ENCODE data around the gene CDT1.
"Not testable (repeated sequence)": the region's sequence is repeated elsewhere in the genome, so short reads cannot be mapped to it uniquely, and the experiment has no call there.

CDT1 gene

DNA sequence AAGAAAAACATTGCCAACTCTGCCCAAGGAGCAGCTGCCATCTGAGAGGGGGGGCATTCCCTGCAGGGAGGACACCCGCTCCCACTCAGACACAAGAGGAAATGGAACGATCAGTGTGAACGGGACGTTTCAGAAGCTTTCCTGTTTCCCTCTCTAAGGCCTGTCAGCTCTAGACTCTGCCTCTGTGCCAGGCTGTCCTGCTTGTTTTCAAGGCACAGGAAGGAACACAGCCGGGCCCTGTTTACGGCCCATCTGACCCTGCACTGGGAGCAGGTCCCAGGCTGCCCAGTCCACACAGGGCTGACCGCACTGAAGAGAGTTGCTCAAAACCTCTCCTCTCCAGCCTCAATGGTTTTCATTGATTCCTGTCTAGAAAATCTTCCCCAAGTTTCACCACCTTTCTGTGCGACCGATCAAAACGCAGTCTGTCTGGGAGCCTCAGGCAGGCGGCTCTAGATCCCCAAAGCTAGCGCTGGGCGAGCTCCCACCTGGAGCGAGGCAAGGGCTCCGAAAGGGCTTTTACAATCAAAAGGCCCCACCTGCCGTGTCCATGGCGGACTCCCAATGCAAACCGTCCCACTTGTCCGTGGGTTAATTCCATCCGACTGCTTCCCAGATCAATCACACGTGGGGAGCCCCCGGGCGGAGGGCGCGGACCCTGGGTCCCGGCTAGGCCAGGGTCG, 20.1 kb upstream of the CDT1 start:
- 78 to 81% methylated on average over 27 of the region's 27 CpGs for WGBS, 2 experiments
- peaks cover 43% of the 10 kb centered on the region for H3K27me3 ChIP-seq (ENCODE audit: control insufficient read depth, insufficient read depth, low read length, poor library complexity, severe bottlenecking)
- no peaks in the 10 kb centered on the region for H3K36me3 ChIP-seq (ENCODE audit: control insufficient read depth, insufficient read depth, low read length)
- no peak overlapping the region for H3K27ac ChIP-seq (ENCODE audit: insufficient read depth, low read depth, low read length, poor library complexity, severe bottlenecking)
- H3K4me1 ChIP-seq (ENCODE audit: control insufficient read depth, insufficient read depth, low read length): peaks cover 6% of the 10 kb centered on the region
- no peaks in the 10 kb centered on the region for H3K9me3 ChIP-seq (ENCODE audit: control insufficient read depth, low read length)
- no peak overlapping the region for H3K4me3 ChIP-seq (ENCODE audit: insufficient read depth, low read depth, low read length)

- H3K9me3 ChIP-seq (ENCODE audit: control insufficient read depth, low read length): no peaks in the 10 kb centered on the region
- H3K4me3 ChIP-seq (ENCODE audit: insufficient read depth, low read depth, low read length): peak overlapping the region; percentile 32
- H3K27me3 ChIP-seq (ENCODE audit: control insufficient read depth, insufficient read depth, low read length, poor library complexity, severe bottlenecking): peaks cover 43% of the 10 kb centered on the region
- H3K4me1 ChIP-seq (ENCODE audit: control insufficient read depth, insufficient read depth, low read length): peaks cover 4% of the 10 kb centered on the region
- no peak overlapping the region for H3K27ac ChIP-seq (ENCODE audit: insufficient read depth, low read depth, low read length, poor library complexity, severe bottlenecking)
- H3K36me3 ChIP-seq (ENCODE audit: control insufficient read depth, insufficient read depth, low read length): no peaks in the 10 kb centered on the region
- 8% methylated on average over 74 of the region's 74 CpGs for WGBS, 2 experiments
These were observed 19.3 kb upstream of the CDT1 start for GRCh38 chr16:88784074-88784855.

GRCh38 chr16:88784856-88785105, 18.8 kb upstream of the CDT1 start:
- Histone ChIP-seq H3K4me3 (ENCODE audit: insufficient read depth, low read depth, low read length) (peak overlapping the region; percentile 32), H3K9me3 (ENCODE audit: control insufficient read depth, low read length) (no peaks in the 10 kb centered on the region), H3K4me1 (ENCODE audit: control insufficient read depth, insufficient read depth, low read length) (peaks cover 4% of the 10 kb centered on the region), H3K36me3 (ENCODE audit: control insufficient read depth, insufficient read depth, low read length) (no peaks in the 10 kb centered on the region), H3K27me3 (ENCODE audit: control insufficient read depth, insufficient read depth, low read length, poor library complexity, severe bottlenecking) (peaks cover 43% of the 10 kb centered on the region), H3K27ac (ENCODE audit: insufficient read depth, low read depth, low read length, poor library complexity, severe bottlenecking) (no peak overlapping the region)
- 1% methylated on average over 32 of the region's 32 CpGs for WGBS, 2 experiments

DNA sequence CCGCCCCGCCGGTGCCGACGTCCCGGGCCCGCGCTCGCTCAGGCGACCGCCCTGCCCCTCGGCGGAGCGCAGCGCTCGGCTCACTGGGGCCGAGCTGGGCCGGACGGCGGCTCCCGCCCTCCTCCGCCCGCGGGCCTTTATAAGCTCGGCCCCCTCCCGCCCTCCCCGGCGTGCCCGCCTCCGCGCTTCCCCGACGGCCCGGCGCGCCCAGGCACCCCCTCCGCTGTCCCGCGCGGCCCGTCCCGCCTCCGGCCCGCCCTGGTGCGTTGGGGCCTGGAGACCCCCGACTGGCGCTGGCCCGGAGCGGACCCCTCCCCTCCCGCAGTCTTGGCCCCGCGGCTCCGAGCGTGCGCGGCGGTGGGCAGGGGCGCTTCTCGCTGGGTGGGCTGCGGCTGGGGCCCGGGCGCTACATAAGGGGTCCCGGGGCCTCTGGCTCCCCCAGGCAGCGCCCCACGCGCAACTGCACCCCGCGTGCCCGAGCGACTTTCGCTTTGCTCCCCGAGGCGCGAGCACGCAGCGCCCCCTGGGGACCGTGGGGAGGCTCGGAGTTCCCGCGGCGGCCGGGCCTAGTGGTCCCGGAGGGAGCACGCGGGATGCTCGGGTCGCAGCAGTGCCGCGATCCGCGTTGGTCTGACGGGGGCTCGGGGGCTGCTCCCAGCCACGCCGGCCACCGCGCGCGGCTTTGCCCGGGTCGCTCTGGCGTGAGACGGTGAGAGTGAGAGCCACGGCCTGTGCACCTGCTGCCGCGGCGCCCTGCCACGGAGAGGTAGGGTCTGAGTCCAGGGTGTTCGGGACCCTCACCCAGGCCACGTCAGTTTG, 18.3 kb upstream of the CDT1 start, which contains the start of gene PIEZO1:
Gene PIEZO1 (minus strand): TSS at position 115 of the 819 bp plus-strand sequence. CDS start 256 bp downstream, outside the sequence.
- Histone ChIP-seq H3K36me3 (ENCODE audit: control insufficient read depth, insufficient read depth, low read length) (no peaks in the 10 kb centered on the region), H3K27me3 (ENCODE audit: control insufficient read depth, insufficient read depth, low read length, poor library complexity, severe bottlenecking) (peaks cover 43% of the 10 kb centered on the region), H3K27ac (ENCODE audit: insufficient read depth, low read depth, low read length, poor library complexity, severe bottlenecking) (no peak within 1 kb of the TSS), H3K9me3 (ENCODE audit: control insufficient read depth, low read length) (no peaks in the 10 kb centered on the region), H3K4me1 (ENCODE audit: control insufficient read depth, insufficient read depth, low read length) (peaks cover 5% of the 10 kb centered on the region), H3K4me3 (ENCODE audit: insufficient read depth, low read depth, low read length) (peak within 1 kb of the TSS; percentile 32)
- 8 to 9% methylated on average over 110 of the region's 110 CpGs for WGBS, 2 experiments

- H3K9me3 ChIP-seq (ENCODE audit: control insufficient read depth, low read length): no peaks in the 10 kb centered on the region
- H3K27ac ChIP-seq (ENCODE audit: insufficient read depth, low read depth, low read length, poor library complexity, severe bottlenecking): no peak overlapping the region
- H3K4me1 ChIP-seq (ENCODE audit: control insufficient read depth, insufficient read depth, low read length): peaks cover 22% of the 10 kb centered on the region
- no peak overlapping the region for H3K4me3 ChIP-seq (ENCODE audit: insufficient read depth, low read depth, low read length)
- peaks cover 38% of the 10 kb centered on the region for H3K27me3 ChIP-seq (ENCODE audit: control insufficient read depth, insufficient read depth, low read length, poor library complexity, severe bottlenecking)
- H3K36me3 ChIP-seq (ENCODE audit: control insufficient read depth, insufficient read depth, low read length): no peaks in the 10 kb centered on the region
- WGBS, 2 experiments: 92 to 93% methylated on average over 11 of the region's 11 CpGs
These were observed 15.8 kb upstream of the CDT1 start for GRCh38 chr16:88787579-88788314.

GRCh38 chr16:88788749-88789148, 14.8 kb upstream of the CDT1 start:
- H3K27me3 ChIP-seq (ENCODE audit: control insufficient read depth, insufficient read depth, low read length, poor library complexity, severe bottlenecking): peaks cover 29% of the 10 kb centered on the region
- not testable (repeated sequence) for H3K36me3 ChIP-seq (ENCODE audit: control insufficient read depth, insufficient read depth, low read length); H3K4me3 ChIP-seq (ENCODE audit: insufficient read depth, low read depth, low read length); H3K27ac ChIP-seq (ENCODE audit: insufficient read depth, low read depth, low read length, poor library complexity, severe bottlenecking); H3K9me3 ChIP-seq (ENCODE audit: control insufficient read depth, low read length)
- peaks cover 23% of the 10 kb centered on the region for H3K4me1 ChIP-seq (ENCODE audit: control insufficient read depth, insufficient read depth, low read length)
- WGBS, 2 experiments: 89 to 96% methylated on average over 8 of the region's 8 CpGs

GRCh38 chr16:88789594-88789993, 14.0 kb upstream of the CDT1 start:
- 82% methylated on average over 7 of the region's 7 CpGs for WGBS, 2 experiments

GRCh38 chr16:88790312-88791211, 13.0 kb upstream of the CDT1 start:
- no peak overlapping the region for H3K27ac ChIP-seq (ENCODE audit: insufficient read depth, low read depth, low read length, poor library complexity, severe bottlenecking)
- peaks cover 10% of the 10 kb centered on the region for H3K27me3 ChIP-seq (ENCODE audit: control insufficient read depth, insufficient read depth, low read length, poor library complexity, severe bottlenecking)
- 45 to 47% methylated on average over 22 to 23 of the region's 24 CpGs for WGBS, 2 experiments
- no peaks in the 10 kb centered on the region for H3K9me3 ChIP-seq (ENCODE audit: control insufficient read depth, low read length)
- no peaks in the 10 kb centered on the region for H3K36me3 ChIP-seq (ENCODE audit: control insufficient read depth, insufficient read depth, low read length)
- H3K4me3 ChIP-seq (ENCODE audit: insufficient read depth, low read depth, low read length): no peak overlapping the region
- H3K4me1 ChIP-seq (ENCODE audit: control insufficient read depth, insufficient read depth, low read length): peaks cover 19% of the 10 kb centered on the region

More at GRCh38 chr16:88789594-88789993, 14.0 kb upstream of the CDT1 start:
- Histone ChIP-seq H3K4me3 (ENCODE audit: insufficient read depth, low read depth, low read length) (no peak overlapping the region), H3K4me1 (ENCODE audit: control insufficient read depth, insufficient read depth, low read length) (peaks cover 19% of the 10 kb centered on the region), H3K36me3 (ENCODE audit: control insufficient read depth, insufficient read depth, low read length) (no peaks in the 10 kb centered on the region), H3K27ac (ENCODE audit: insufficient read depth, low read depth, low read length, poor library complexity, severe bottlenecking) (no peak overlapping the region), H3K9me3 (ENCODE audit: control insufficient read depth, low read length) (no peaks in the 10 kb centered on the region), H3K27me3 (ENCODE audit: control insufficient read depth, insufficient read depth, low read length, poor library complexity, severe bottlenecking) (peaks cover 20% of the 10 kb centered on the region)

GRCh38 chr16:88792078-88792550, 11.5 kb upstream of the CDT1 start:
- WGBS, 2 experiments: 80 to 85% methylated on average over 13 of the region's 13 CpGs
- Histone ChIP-seq H3K4me1 (ENCODE audit: control insufficient read depth, insufficient read depth, low read length) (peaks cover 19% of the 10 kb centered on the region), H3K9me3 (ENCODE audit: control insufficient read depth, low read length) (no peaks in the 10 kb centered on the region), H3K27me3 (ENCODE audit: control insufficient read depth, insufficient read depth, low read length, poor library complexity, severe bottlenecking) (peaks cover 4% of the 10 kb centered on the region), H3K4me3 (ENCODE audit: insufficient read depth, low read depth, low read length) (no peak overlapping the region), H3K27ac (ENCODE audit: insufficient read depth, low read depth, low read length, poor library complexity, severe bottlenecking) (no peak overlapping the region), H3K36me3 (ENCODE audit: control insufficient read depth, insufficient read depth, low read length) (no peaks in the 10 kb centered on the region)

All from ectodermal cell (in vitro differentiated cells).